Chondrocyte (in vitro differentiated cells): Measurements from ENCODE around the gene KLHL22. TPM values are rescaled to one million over a fixed set of nuclear protein-coding genes. Genes with fewer than 3 reads are reported as not detected.

ENCODE experiments used
- DNase-seq: peaks from one replicate; pipeline ENCODE4 v3.0.0; 2021; ENCODE audit warnings: mixed read lengths, low spot score
- H3K27ac Mint-ChIP-seq: one replicate; pipeline ENCODE4 v1.8.0; 2021; ENCODE audit warnings: mild to moderate bottlenecking, moderate library complexity, mixed read lengths; ENCODE audit not compliant: unreplicated experiment
- H3K27me3 Mint-ChIP-seq: 2 replicates; pipeline ENCODE4 v1.8.0; 2021; ENCODE audit warnings: low read depth, mixed read lengths
- H3K36me3 Mint-ChIP-seq: 2 replicates; pipeline ENCODE4 v1.8.0; 2021; ENCODE audit warnings: low read depth, mixed read lengths
- H3K4me1 Mint-ChIP-seq: 2 replicates; pipeline ENCODE4 v1.8.0; 2021; ENCODE audit warnings: low read depth, mild to moderate bottlenecking, mixed read lengths
- H3K4me3 Mint-ChIP-seq: one replicate; pipeline ENCODE4 v1.8.0; 2021; ENCODE audit warnings: mild to moderate bottlenecking, moderate library complexity, mixed read lengths; ENCODE audit not compliant: unreplicated experiment
- H3K9me3 Mint-ChIP-seq: 2 replicates; pipeline ENCODE4 v1.8.0; 2021; ENCODE audit warnings: low read depth, mixed read lengths
- CTCF ChIP-seq: fragments of 200-600 bp; sonication (generic); IDR thresholded peaks from 2 replicates; pipeline ENCODE4 v1.5.0; 2021; ENCODE audit warnings: antibody characterized with exemption, mild to moderate bottlenecking, moderate library complexity
- total RNA-seq: library from RNA; stranded (reverse); gene quantifications from 3 replicates; pipeline ENCODE4 v1.2.1, GENCODE V29; 2021

The KLHL22 gene
- total RNA-seq, 1 donor from 2014 or later: 37.3 TPM

GRCh38 chr22:20491346-20491745 is 4.2 kb downstream of the KLHL22 start:
- Mint-ChIP-seq H3K27me3 (no peaks in the 10 kb centered on the region), H3K27ac (no peak overlapping the region), H3K9me3 (no peaks in the 10 kb centered on the region), H3K4me3 (no peak overlapping the region), H3K36me3 (peaks cover 7% of the 10 kb centered on the region), H3K4me1 (peaks cover 33% of the 10 kb centered on the region)
- no peak for DNase-seq
- no peak for TF ChIP-seq CTCF

- Mint-ChIP-seq H3K27ac (no peak overlapping the region), H3K27me3 (no peaks in the 10 kb centered on the region), H3K4me3 (no peak overlapping the region), H3K9me3 (no peaks in the 10 kb centered on the region), H3K36me3 (peaks cover 10% of the 10 kb centered on the region), H3K4me1 (peaks cover 37% of the 10 kb centered on the region)
- no peak for TF ChIP-seq CTCF
- DNase-seq: no peak
Observed at GRCh38 chr22:20490941-20491307, 4.7 kb downstream of the KLHL22 start.

- H3K9me3 Mint-ChIP-seq: no peaks in the 10 kb centered on the region
- TF ChIP-seq CTCF: no peak
- H3K4me1 Mint-ChIP-seq: peaks cover 37% of the 10 kb centered on the region
- H3K27ac Mint-ChIP-seq: no peak overlapping the region
- no peaks in the 10 kb centered on the region for H3K27me3 Mint-ChIP-seq
- DNase-seq: no peak
- H3K4me3 Mint-ChIP-seq: no peak overlapping the region
- peaks cover 10% of the 10 kb centered on the region for H3K36me3 Mint-ChIP-seq
Observed at GRCh38 chr22:20490183-20490940, 5.2 kb downstream of the KLHL22 start.

- Mint-ChIP-seq H3K4me3 (no peak overlapping the region), H3K27ac (no peak overlapping the region), H3K36me3 (peaks cover 12% of the 10 kb centered on the region), H3K27me3 (no peaks in the 10 kb centered on the region), H3K9me3 (no peaks in the 10 kb centered on the region), H3K4me1 (peaks cover 29% of the 10 kb centered on the region)
- TF ChIP-seq CTCF: no peak
- DNase-seq: no peak
Observed at GRCh38 chr22:20488946-20489345, 6.6 kb downstream of the KLHL22 start.

GRCh38 chr22:20487715-20488114 is 7.9 kb downstream of the KLHL22 start:
- H3K27ac Mint-ChIP-seq: no peak overlapping the region
- H3K36me3 Mint-ChIP-seq: peaks cover 15% of the 10 kb centered on the region
- TF ChIP-seq CTCF: no peak
- DNase-seq: no peak
- H3K9me3 Mint-ChIP-seq: no peaks in the 10 kb centered on the region
- H3K4me1 Mint-ChIP-seq: peaks cover 19% of the 10 kb centered on the region
- H3K27me3 Mint-ChIP-seq: no peaks in the 10 kb centered on the region
- no peak overlapping the region for H3K4me3 Mint-ChIP-seq
